Neural crest cell (in vitro differentiated cells): ENCODE data around the gene ZBTB9. TPM values are rescaled to one million over a fixed set of nuclear protein-coding genes. Genes with fewer than 3 reads are reported as not detected.
A peak's percentile ranks its signal among the peaks of the same experiment; 100 is the strongest.
"Not testable (repeated sequence)": the region's sequence is repeated elsewhere in the genome, so short reads cannot be mapped to it uniquely, and the experiment has no call there.

Source experiments
- DNase-seq: peaks from one replicate; pipeline ENCODE4 v3.0.0; 2021; ENCODE audit warnings: low read depth, mixed read lengths, low spot score
- H3K27ac Mint-ChIP-seq: one replicate; pipeline ENCODE4 v1.8.0; 2021; ENCODE audit warnings: mild to moderate bottlenecking, mixed read lengths; ENCODE audit not compliant: unreplicated experiment
- H3K27me3 Mint-ChIP-seq: 2 replicates; pipeline ENCODE4 v1.8.0; 2021; ENCODE audit warnings: low read depth, mild to moderate bottlenecking, mixed read lengths
- H3K36me3 Mint-ChIP-seq: 2 replicates; pipeline ENCODE4 v1.8.0; 2021; ENCODE audit warnings: low read depth, mild to moderate bottlenecking, mixed read lengths
- H3K4me1 Mint-ChIP-seq: 2 replicates; pipeline ENCODE4 v1.8.0; 2021; ENCODE audit warnings: mixed read lengths
- H3K4me3 Mint-ChIP-seq: one replicate; pipeline ENCODE4 v1.8.0; 2021; ENCODE audit warnings: mild to moderate bottlenecking, mixed read lengths
- H3K9me3 Mint-ChIP-seq: 2 replicates; pipeline ENCODE4 v1.8.0; 2021; ENCODE audit warnings: mixed read lengths
- CTCF ChIP-seq: fragments of 200-600 bp; sonication (generic); conservative IDR thresholded peaks from 2 replicates; pipeline ENCODE4 v1.5.0; 2021; ENCODE audit warnings: antibody characterized with exemption, mild to moderate bottlenecking
- total RNA-seq: library from RNA; stranded (reverse); gene quantifications from 2 replicates; pipeline ENCODE4 v1.2.1, GENCODE V29; 2021

ZBTB9 gene
- total RNA-seq, 1 donor from 2014 or later: 21.1 TPM

DNA sequence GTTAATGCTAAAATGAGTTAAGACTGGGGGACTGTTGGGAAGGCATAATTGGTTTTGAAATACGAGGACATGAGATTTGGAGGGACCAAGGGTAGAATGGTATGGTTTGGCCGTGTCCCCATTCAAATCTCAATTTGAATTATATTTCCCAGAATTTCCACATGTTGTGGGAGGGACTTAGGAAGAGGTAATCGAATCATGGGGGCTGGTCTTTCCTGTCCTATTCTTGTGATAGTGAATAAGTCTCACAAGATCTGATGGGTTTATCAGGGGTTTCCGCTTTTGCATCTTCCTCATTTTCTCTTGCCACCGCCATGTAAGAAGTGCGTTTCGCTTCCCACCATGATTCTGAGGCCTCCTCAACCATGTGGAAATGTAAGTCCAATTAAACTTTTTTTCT, 12.7 kb downstream of the ZBTB9 start:
- peaks cover 15% of the 10 kb centered on the region for H3K27me3 Mint-ChIP-seq
- no peak for TF ChIP-seq CTCF

GRCh38 chr6:33469661-33470060, 15.3 kb downstream of the ZBTB9 start:
- no peaks in the 10 kb centered on the region for H3K36me3 Mint-ChIP-seq
- H3K27me3 Mint-ChIP-seq: peaks cover 3% of the 10 kb centered on the region
- no peak for DNase-seq
- peaks cover 7% of the 10 kb centered on the region for H3K9me3 Mint-ChIP-seq
- no peak for TF ChIP-seq CTCF
- H3K4me3 Mint-ChIP-seq: no peak overlapping the region
- no peaks in the 10 kb centered on the region for H3K4me1 Mint-ChIP-seq
- H3K27ac Mint-ChIP-seq: no peak overlapping the region

More for the DNA sequence above, 12.7 kb downstream of the ZBTB9 start:
- Mint-ChIP-seq H3K4me3 (no peak overlapping the region), H3K9me3 (peaks cover 7% of the 10 kb centered on the region), H3K27ac (peak overlapping the region; percentile 64), H3K4me1 (no peaks in the 10 kb centered on the region), H3K36me3 (no peaks in the 10 kb centered on the region)
- no peak for DNase-seq

GRCh38 chr6:33477864-33478263, 23.5 kb downstream of the ZBTB9 start:
- Mint-ChIP-seq H3K27ac (no peak overlapping the region), H3K4me3 (no peak overlapping the region), H3K9me3 (no peaks in the 10 kb centered on the region), H3K36me3 (no peaks in the 10 kb centered on the region), H3K4me1 (no peaks in the 10 kb centered on the region), H3K27me3 (peaks cover 26% of the 10 kb centered on the region)
- DNase-seq: no peak
- no peak for TF ChIP-seq CTCF

DNA sequence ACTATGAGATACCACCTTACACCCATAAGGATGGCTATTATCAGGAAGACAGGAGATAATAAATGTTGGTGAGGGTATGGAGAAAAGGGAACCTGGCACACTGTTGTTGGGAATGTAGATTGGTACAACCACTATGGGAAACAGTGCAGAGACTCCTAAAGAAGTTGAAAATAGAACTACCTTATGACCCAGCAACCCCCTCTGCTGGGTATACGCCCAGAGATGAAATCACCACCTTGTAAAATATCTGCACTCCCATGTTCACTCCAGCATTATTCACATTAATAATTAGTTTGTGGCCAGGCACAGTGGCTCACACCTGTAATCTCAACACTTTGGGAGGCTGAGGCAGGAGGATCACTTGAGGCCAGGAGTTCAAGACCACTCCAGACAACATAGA, 26.8 kb downstream of the ZBTB9 start:
- H3K4me1 Mint-ChIP-seq: no peaks in the 10 kb centered on the region
- H3K36me3 Mint-ChIP-seq: no peaks in the 10 kb centered on the region
- peaks cover 26% of the 10 kb centered on the region for H3K27me3 Mint-ChIP-seq
- TF ChIP-seq CTCF: no peak
- no peak for DNase-seq
- H3K9me3 Mint-ChIP-seq: no peaks in the 10 kb centered on the region
- H3K4me3 Mint-ChIP-seq: no peak overlapping the region
- H3K27ac Mint-ChIP-seq: no peak overlapping the region

DNA sequence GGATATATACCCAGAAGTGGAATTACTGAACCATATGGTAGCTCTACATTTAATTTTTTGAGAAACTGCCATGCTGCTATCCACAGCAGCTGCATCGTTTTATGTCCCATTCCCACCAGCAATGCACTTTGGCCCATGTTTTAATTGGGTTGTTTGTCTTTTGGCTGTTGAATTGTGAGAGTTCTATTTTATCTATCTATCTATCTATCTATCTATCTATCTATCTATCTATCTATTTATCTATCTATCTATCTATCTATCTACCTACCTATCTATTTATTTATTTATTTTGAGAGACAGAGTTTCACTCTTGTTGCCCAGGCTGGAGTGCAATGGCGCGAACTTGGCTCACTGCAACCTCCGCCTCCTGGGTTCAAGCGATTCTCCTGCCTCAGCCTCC, 28.2 kb downstream of the ZBTB9 start:
- not testable (repeated sequence) for H3K9me3 Mint-ChIP-seq, H3K27ac Mint-ChIP-seq, H3K4me1 Mint-ChIP-seq, H3K36me3 Mint-ChIP-seq, H3K4me3 Mint-ChIP-seq, DNase-seq
- peaks cover 30% of the 10 kb centered on the region for H3K27me3 Mint-ChIP-seq

GRCh38 chr6:33483678-33484077, 29.3 kb downstream of the ZBTB9 start:
- Mint-ChIP-seq H3K4me1 (no peaks in the 10 kb centered on the region), H3K27me3 (peaks cover 29% of the 10 kb centered on the region), H3K36me3 (peaks cover 3% of the 10 kb centered on the region), H3K27ac (no peak overlapping the region), H3K4me3 (no peak overlapping the region), H3K9me3 (no peaks in the 10 kb centered on the region)
- TF ChIP-seq CTCF: no peak
- no peak for DNase-seq

GRCh38 chr6:33484673-33485262, 30.4 kb downstream of the ZBTB9 start:
- H3K27ac Mint-ChIP-seq, H3K9me3 Mint-ChIP-seq, DNase-seq, H3K4me3 Mint-ChIP-seq, H3K4me1 Mint-ChIP-seq, H3K36me3 Mint-ChIP-seq: not testable (repeated sequence)
- H3K27me3 Mint-ChIP-seq: peaks cover 23% of the 10 kb centered on the region

GRCh38 chr6:33485680-33486079, 31.3 kb downstream of the ZBTB9 start:
- H3K4me3 Mint-ChIP-seq, DNase-seq, H3K9me3 Mint-ChIP-seq, H3K27ac Mint-ChIP-seq, H3K4me1 Mint-ChIP-seq, H3K36me3 Mint-ChIP-seq: not testable (repeated sequence)
- H3K27me3 Mint-ChIP-seq: peaks cover 23% of the 10 kb centered on the region
